ENCODE measurements around the gene AP2A2.

- TF ChIP-seq ZBTB7A (tag by site-specific recombination; IDR thresholded peaks at IDR 0.05; ENCODE audit: low read depth): no peak
- TF ChIP-seq ZNF174 (tag by site-specific recombination; IDR thresholded peaks at IDR 0.05): no peak
- no peak for TF ChIP-seq ZNF529 (tag by site-specific recombination; IDR thresholded peaks at IDR 0.05; ENCODE audit: insufficient replicate concordance)
- no peak for TF ChIP-seq ZNF830 (tag by site-specific recombination; IDR thresholded peaks at IDR 0.05; ENCODE audit: low read depth)
- no peak for TF ChIP-seq MEIS1 (CRISPR knock-in tag; IDR thresholded peaks at IDR 0.05; ENCODE audit: borderline replicate concordance)
- no peak for TF ChIP-seq CTCF (tag by site-specific recombination; IDR thresholded peaks at IDR 0.05)
Observed at GRCh38 chr11:908273-908672, 17.4 kb upstream of the AP2A2 start.
